Esophagus squamous epithelium (tissue), 5 donors: ENCODE measurements around the gene DENND1A. TPM values are rescaled to one million over a fixed set of nuclear protein-coding genes. Genes with fewer than 3 reads are reported as not detected.

Experiments
- DNase-seq: peaks from one replicate; lab custom pipeline; 2025; lab: John Stamatoyannopoulos, UW
- H3K27ac ChIP-seq, 4 donors: fragments of 200-600 bp; sonication (generic); one replicate each; pipeline ENCODE4 v1.5.1; 2016 to 2019; ENCODE audit warnings: mild to moderate bottlenecking in 1 of 4
- H3K27me3 ChIP-seq, 4 donors: fragments of 200-600 bp; sonication (generic); 1 replicate in 3 of 4; 2 replicates in 1 of 4; pipeline versions ENCODE4 v1.5.1 to v1.6.0; 2017 to 2021; ENCODE audit warnings: antibody characterized with exemption in 1 of 4
- H3K36me3 ChIP-seq, 3 donors: fragments of 200-600 bp; sonication (generic); one replicate each; pipeline ENCODE4 v1.5.1; 2016 to 2019
- H3K4me1 ChIP-seq, 3 donors: fragments of 200-600 bp; sonication (generic); one replicate each; pipeline ENCODE4 v1.5.1; 2017 to 2019
- H3K4me3 ChIP-seq, 4 donors: fragments of 200-600 bp; sonication (generic); 1 replicate in 3 of 4; 2 replicates in 1 of 4; pipeline ENCODE4 v1.5.1; 2016 to 2019; ENCODE audit warnings: mild to moderate bottlenecking in 2 of 4, moderate library complexity in 1 of 4
- H3K9me3 ChIP-seq, 3 donors: fragments of 200-600 bp; sonication (generic); one replicate each; pipeline ENCODE4 v1.5.1; 2016 to 2019
- POLR2A ChIP-seq, 4 donors: fragments of 450-650 bp; IDR thresholded peaks; one replicate each; pipeline ENCODE4 v1.6.1; 2017; ENCODE audit warnings: antibody characterized with exemption in 4 of 4, mild to moderate bottlenecking in 4 of 4, moderate library complexity in 3 of 4
- WGBS, 2 donors: methylation state at CpG; one replicate each; pipeline ENCODE4 v1.1.5; 2018; 5-methylcytosine and 5-hydroxymethylcytosine counted together
- intact Hi-C: fragments of 100-400 bp; cut with DNase I; formaldehyde crosslinking; loops from one replicate; pipeline ENCODE4 v1.15.0; 2022
- total RNA-seq, 4 donors: library from RNA; depleted of rRNA; stranded (reverse); fragments of >200 nt; gene quantifications; one replicate each; pipeline ENCODE4 v1.1.0, GENCODE V29; 2016
- TF ChIP-seq, protein P1 (sequence below), 6 experiments: fragments of 450-650 bp in 4 of 6; fragments of 200-600 bp in 2 of 6; sonication (generic) in 2 of 6; IDR thresholded peaks; one replicate each; pipeline ENCODE4 v1.5.1; 2016 to 2019; ENCODE audit warnings: antibody characterized with exemption in 6 of 6, mild to moderate bottlenecking in 4 of 6, moderate library complexity in 4 of 6
- donor health status: DM: yes; HTN: yes; CAD: no.

DENND1A gene
- total RNA-seq, 4 donors from 2014 or later: 5.3 to 16.0 (median 12.9) TPM

DNA sequence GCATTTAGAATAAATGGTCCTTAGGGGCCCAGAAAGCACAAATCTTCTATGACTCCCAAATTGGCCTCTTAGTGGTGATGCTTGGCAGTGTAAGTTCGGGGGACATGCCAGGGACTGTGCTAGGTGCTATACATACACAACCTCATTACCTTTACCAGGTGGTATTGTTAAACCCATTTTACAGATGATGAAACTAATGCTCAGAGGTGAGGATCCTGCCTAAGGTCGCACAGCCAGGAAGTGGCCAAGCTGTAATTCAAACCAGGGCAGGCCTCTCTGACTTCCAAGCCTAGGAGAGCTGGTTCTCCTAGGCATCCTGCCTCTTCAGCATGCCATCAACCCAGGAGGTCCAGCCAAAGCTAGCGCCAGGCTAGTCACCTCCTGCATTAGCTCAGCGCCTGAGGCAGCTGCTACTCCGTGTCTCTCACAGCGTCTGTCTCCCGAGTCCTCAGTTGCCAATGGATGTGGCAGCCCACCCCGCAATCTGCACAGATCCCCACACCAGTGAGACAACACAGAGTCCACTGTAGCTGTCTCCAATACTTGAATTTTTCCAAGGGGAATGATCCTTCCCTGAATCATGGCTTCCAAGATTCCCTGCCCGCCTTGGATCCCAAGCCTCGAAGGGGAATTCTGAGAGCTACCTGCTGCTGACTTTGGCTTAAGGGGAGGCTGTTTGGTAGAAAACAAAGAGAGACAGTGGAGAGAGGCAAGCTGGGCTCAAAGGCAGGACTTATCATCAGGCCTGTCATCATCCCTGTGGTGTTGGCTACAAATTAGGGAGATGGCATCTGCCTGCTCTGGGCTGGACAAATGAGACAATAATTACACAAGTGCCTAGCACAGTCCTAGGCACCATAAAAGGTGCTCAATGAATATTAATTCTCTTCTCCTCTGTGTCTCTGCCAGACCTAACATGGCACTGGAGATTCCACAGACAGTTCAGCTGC lies 521.3 kb downstream of the DENND1A start:
- H3K27ac ChIP-seq: no peak overlapping the region
- H3K9me3 ChIP-seq: no peaks in the 10 kb centered on the region
- 81 to 85% methylated on average over 6 to 7 of the region's 10 CpGs for WGBS, 2 donors
- H3K36me3 ChIP-seq: no peaks in the 10 kb centered on the region
- no peak for DNase-seq
- intact Hi-C loops: no loop called here
- H3K4me1 ChIP-seq: peaks cover 0 to 13% (median 4%) of the 10 kb centered on the region in 3 donors
- no peaks in the 10 kb centered on the region for H3K27me3 ChIP-seq
- TF ChIP-seq, protein P1, sequence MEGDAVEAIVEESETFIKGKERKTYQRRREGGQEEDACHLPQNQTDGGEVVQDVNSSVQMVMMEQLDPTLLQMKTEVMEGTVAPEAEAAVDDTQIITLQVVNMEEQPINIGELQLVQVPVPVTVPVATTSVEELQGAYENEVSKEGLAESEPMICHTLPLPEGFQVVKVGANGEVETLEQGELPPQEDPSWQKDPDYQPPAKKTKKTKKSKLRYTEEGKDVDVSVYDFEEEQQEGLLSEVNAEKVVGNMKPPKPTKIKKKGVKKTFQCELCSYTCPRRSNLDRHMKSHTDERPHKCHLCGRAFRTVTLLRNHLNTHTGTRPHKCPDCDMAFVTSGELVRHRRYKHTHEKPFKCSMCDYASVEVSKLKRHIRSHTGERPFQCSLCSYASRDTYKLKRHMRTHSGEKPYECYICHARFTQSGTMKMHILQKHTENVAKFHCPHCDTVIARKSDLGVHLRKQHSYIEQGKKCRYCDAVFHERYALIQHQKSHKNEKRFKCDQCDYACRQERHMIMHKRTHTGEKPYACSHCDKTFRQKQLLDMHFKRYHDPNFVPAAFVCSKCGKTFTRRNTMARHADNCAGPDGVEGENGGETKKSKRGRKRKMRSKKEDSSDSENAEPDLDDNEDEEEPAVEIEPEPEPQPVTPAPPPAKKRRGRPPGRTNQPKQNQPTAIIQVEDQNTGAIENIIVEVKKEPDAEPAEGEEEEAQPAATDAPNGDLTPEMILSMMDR (IDR thresholded peaks at IDR 0.05): no peak
- TF ChIP-seq POLR2A (IDR thresholded peaks at IDR 0.05): no peak
- no peak overlapping the region for H3K4me3 ChIP-seq

DNA sequence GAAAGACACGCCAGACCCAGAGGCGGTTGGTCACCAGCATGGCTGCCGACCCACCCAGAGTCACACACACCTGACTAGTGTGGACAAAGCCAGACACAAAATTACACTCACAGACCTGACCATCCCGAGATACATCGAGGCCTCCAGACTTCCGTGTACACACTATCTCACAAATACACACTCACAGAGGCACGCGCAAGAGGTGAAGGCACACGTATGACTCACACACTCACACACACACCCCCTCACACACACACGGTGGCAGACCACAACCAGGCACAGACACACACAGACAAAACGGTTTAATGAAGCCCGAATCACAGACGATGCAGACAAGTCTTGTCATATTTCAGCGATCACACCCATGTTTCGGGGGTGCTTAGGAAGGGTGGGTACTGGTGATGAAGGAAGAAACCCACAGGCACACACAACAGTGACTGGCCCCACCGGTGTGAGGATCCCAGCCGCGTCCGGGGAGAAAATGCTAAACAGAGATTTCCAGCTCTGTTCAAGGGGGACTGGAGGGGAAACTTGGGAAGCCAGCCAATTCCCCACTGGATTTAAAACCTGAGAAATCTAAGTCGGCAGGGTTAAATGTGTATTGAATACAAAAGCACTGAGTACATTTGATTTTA lies 522.6 kb downstream of the DENND1A start:
- 50 to 65% methylated on average over 17 of the region's 20 CpGs for WGBS, 2 donors
- Histone ChIP-seq H3K4me3 (no peak overlapping the region), H3K9me3 (no peaks in the 10 kb centered on the region), H3K36me3 (peaks cover 0 to 7% (median 0%) of the 10 kb centered on the region in 3 donors), H3K4me1 (peaks cover 0 to 13% (median 4%) of the 10 kb centered on the region in 3 donors), H3K27me3 (no peaks in the 10 kb centered on the region), H3K27ac (no peak overlapping the region)
- TF ChIP-seq, protein P1 (IDR thresholded peaks at IDR 0.05): no peak
- TF ChIP-seq POLR2A (IDR thresholded peaks at IDR 0.05): no peak
- no peak for DNase-seq
- intact Hi-C loops: no loop called here

- H3K36me3 ChIP-seq: peaks cover 0 to 7% (median 0%) of the 10 kb centered on the region in 3 donors
- H3K4me3 ChIP-seq: no peak overlapping the region
- no peak for DNase-seq
- H3K27me3 ChIP-seq: no peaks in the 10 kb centered on the region
- H3K27ac ChIP-seq: no peak overlapping the region
- WGBS, 2 donors: 37 to 55% methylated on average over 11 to 13 of the region's 13 CpGs
- intact Hi-C loops: no loop called here
- peaks cover 0 to 13% (median 4%) of the 10 kb centered on the region in 3 donors for H3K4me1 ChIP-seq
- no peak for TF ChIP-seq POLR2A (IDR thresholded peaks at IDR 0.05)
- TF ChIP-seq, protein P1 (IDR thresholded peaks at IDR 0.05): no peak
- no peaks in the 10 kb centered on the region for H3K9me3 ChIP-seq
Observed at GRCh38 chr9:123406691-123407216, 523.2 kb downstream of the DENND1A start.

DNA sequence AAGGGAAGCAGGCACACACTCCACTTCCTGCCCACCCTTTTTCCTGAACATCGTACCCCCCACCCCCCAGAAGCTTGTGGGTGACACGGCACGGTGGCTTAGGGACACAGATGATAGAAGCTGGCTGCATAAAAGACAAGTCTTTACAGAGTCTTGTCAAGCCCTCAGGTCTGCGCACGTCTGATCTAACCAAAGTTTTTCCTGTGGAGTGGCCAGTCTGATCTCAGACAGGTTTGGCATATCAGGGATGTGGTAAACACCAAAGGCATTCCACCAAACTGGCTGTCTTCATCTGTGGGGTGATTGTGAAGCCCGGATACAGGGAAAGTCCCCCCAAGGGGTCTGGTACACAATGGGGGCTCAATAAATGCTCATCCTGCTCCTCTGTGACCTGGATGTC lies 523.9 kb downstream of the DENND1A start:
- H3K36me3 ChIP-seq: peaks cover 0 to 7% (median 0%) of the 10 kb centered on the region in 3 donors
- peaks cover 0 to 13% (median 4%) of the 10 kb centered on the region in 3 donors for H3K4me1 ChIP-seq
- 28 to 63% methylated on average over 4 of the region's 6 CpGs for WGBS, 2 donors
- intact Hi-C loops: no loop called here
- H3K27me3 ChIP-seq: no peaks in the 10 kb centered on the region
- no peak overlapping the region for H3K4me3 ChIP-seq
- no peak for TF ChIP-seq POLR2A (IDR thresholded peaks at IDR 0.05)
- TF ChIP-seq, protein P1 (IDR thresholded peaks at IDR 0.05): no peak
- H3K27ac ChIP-seq: no peak overlapping the region
- no peak for DNase-seq
- no peaks in the 10 kb centered on the region for H3K9me3 ChIP-seq
